MG63 (cell line): Measurements from ENCODE around the gene TCERG1L. TPM values are rescaled to one million over a fixed set of nuclear protein-coding genes. Genes with fewer than 3 reads are reported as not detected.

ENCODE experiments used
- DNase-seq: peaks from one replicate; pipeline ENCODE4 v3.0.0-alpha.2; 2020
- H3K27me3 ChIP-seq: fragments of 250-450 bp; sonication (Bioruptor Pico); 2 replicates; pipeline ENCODE4 v1.5.1; 2020; ENCODE audit warnings: mild to moderate bottlenecking, moderate library complexity
- H3K36me3 ChIP-seq: fragments of 250-450 bp; sonication (Bioruptor Pico); 2 replicates; pipeline ENCODE4 v1.5.1; 2020; ENCODE audit warnings: mild to moderate bottlenecking, moderate library complexity
- H3K4me3 ChIP-seq: fragments of 250-450 bp; sonication (Bioruptor Pico); 2 replicates; pipeline ENCODE4 v1.5.1; 2020; ENCODE audit warnings: mild to moderate bottlenecking, moderate library complexity
- H3K9me3 ChIP-seq: fragments of 250-450 bp; sonication (Bioruptor Pico); 2 replicates; pipeline ENCODE4 v1.5.1; 2020; ENCODE audit warnings: mild to moderate bottlenecking, moderate library complexity
- total RNA-seq: library from RNA; depleted of rRNA; stranded (reverse); fragments of >200 nt; shearing (Covaris generic); gene quantifications from 2 replicates; pipeline ENCODE4 v1.2.3, GENCODE V29; 2014; ENCODE audit warnings: low replicate concordance

Gene TCERG1L
- total RNA-seq, 1 experiment from 2014 or later = not detected

GRCh38 chr10:131098416-131098952, 213.0 kb downstream of the TCERG1L start:
- Histone ChIP-seq H3K9me3 (no peaks in the 10 kb centered on the region), H3K4me3 (no peak overlapping the region), H3K36me3 (no peaks in the 10 kb centered on the region), H3K27me3 (no peaks in the 10 kb centered on the region)
- no peak for DNase-seq

GRCh38 chr10:131096031-131096430, 215.5 kb downstream of the TCERG1L start:
- Histone ChIP-seq H3K36me3 (no peaks in the 10 kb centered on the region), H3K4me3 (no peak overlapping the region), H3K27me3 (no peaks in the 10 kb centered on the region), H3K9me3 (no peaks in the 10 kb centered on the region)
- DNase-seq = no peak

- no peaks in the 10 kb centered on the region for H3K9me3 ChIP-seq
- no peaks in the 10 kb centered on the region for H3K27me3 ChIP-seq
- no peak overlapping the region for H3K4me3 ChIP-seq
- DNase-seq = no peak
- H3K36me3 ChIP-seq = no peaks in the 10 kb centered on the region
Observed at GRCh38 chr10:131095313-131095580, 216.3 kb downstream of the TCERG1L start.

- H3K4me3 ChIP-seq = no peak overlapping the region
- H3K36me3 ChIP-seq = no peaks in the 10 kb centered on the region
- no peak for DNase-seq
- H3K9me3 ChIP-seq = no peaks in the 10 kb centered on the region
- H3K27me3 ChIP-seq = no peaks in the 10 kb centered on the region
Observed at GRCh38 chr10:131094527-131095312, 216.8 kb downstream of the TCERG1L start.

GRCh38 chr10:131093795-131094366, 217.6 kb downstream of the TCERG1L start:
- no peaks in the 10 kb centered on the region for H3K36me3 ChIP-seq
- DNase-seq = no peak
- H3K27me3 ChIP-seq = no peaks in the 10 kb centered on the region
- no peak overlapping the region for H3K4me3 ChIP-seq
- no peaks in the 10 kb centered on the region for H3K9me3 ChIP-seq

DNA sequence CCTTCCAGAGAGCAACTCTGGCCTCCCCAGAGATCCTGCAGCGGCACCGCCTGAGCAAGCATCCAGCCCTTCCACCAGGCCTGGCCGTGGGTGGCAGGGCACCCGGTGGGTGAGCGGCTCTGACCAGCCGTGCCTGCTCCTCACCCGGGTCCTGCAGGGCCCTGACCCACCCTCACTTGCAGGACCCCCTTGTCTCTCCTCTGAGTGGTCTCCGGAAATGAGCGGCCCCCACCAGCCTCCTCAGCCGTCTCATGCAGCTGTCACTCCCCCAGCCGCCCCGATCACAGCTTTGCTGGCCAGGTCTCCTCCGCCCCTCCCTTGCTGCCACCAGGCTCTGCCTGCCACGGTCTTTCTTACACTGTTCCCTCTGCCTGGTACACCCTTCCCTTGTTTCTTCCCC, 218.2 kb downstream of the TCERG1L start:
- no peak for DNase-seq
- H3K9me3 ChIP-seq = no peaks in the 10 kb centered on the region
- no peaks in the 10 kb centered on the region for H3K36me3 ChIP-seq
- no peaks in the 10 kb centered on the region for H3K27me3 ChIP-seq
- no peak overlapping the region for H3K4me3 ChIP-seq

- no peak for DNase-seq
- no peaks in the 10 kb centered on the region for H3K9me3 ChIP-seq
- H3K4me3 ChIP-seq = no peak overlapping the region
- no peaks in the 10 kb centered on the region for H3K36me3 ChIP-seq
- H3K27me3 ChIP-seq = no peaks in the 10 kb centered on the region
Observed at GRCh38 chr10:131092876-131093275, 218.6 kb downstream of the TCERG1L start.

DNA sequence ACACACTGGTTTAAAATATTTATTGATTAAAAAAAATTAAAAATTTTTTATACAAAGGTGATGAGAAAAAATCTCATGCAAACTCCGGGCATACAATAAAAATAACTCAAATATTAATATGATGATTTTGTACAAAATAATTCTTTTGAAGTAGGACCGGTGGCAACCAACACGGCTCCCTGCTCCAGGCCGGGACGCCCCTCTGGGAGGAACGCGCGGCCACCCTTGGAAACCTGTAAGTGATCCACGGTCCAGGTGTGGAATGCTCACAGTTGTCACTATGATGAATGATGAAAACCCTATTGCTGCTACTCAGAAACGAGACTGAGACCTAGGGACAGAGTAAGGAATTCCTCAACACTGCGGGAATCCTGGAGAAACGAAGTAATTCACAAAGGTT, 219.1 kb downstream of the TCERG1L start:
- H3K36me3 ChIP-seq = no peaks in the 10 kb centered on the region
- no peaks in the 10 kb centered on the region for H3K27me3 ChIP-seq
- DNase-seq = no peak
- no peak overlapping the region for H3K4me3 ChIP-seq
- H3K9me3 ChIP-seq = no peaks in the 10 kb centered on the region

GRCh38 chr10:131091682-131092081, 219.8 kb downstream of the TCERG1L start:
- H3K27me3 ChIP-seq = no peaks in the 10 kb centered on the region
- H3K9me3 ChIP-seq = no peaks in the 10 kb centered on the region
- DNase-seq = no peak
- no peaks in the 10 kb centered on the region for H3K36me3 ChIP-seq
- no peak overlapping the region for H3K4me3 ChIP-seq

DNA sequence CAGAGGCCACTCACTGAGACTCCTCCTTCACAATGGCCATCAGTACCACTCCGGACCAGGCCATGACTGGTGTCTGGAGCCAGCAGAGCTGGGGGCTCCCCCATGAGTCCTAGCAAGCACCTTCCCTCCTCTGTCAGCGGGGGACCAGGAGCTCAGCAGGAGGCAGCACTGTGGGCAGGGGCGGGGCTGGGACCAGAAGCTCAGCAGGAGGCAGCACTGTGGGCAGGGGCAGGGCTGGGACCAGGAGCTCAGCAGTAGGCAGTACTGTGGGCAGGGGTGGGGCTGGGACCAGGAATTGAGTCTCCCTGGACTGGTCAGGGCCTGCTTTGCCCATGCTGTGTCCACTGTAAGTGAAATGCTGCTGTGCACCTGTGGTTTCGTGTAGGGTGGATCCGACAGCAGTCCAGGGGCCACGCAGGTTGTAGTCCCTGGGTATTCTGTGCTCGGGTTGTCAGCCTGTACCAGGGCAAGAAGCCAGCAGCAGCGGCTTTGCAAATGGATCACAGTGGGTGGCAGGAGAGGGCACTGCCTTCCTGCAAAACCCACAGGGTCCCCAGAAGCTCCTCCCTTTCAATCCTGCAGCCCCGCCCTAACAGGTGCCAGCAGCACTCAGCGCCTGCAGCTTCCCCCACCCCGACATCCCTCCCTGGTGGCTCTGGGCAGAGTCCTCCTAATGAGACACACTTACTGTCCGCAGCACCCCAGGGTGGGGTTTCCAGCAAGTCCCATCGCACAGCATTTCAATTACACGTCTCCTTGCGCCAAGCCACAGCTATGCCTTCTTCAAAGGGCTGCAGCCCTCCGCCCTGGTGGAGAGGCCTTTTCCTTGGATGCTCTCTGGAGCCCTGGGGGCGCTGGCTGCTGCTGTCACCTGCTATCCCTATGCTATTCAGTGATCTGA, 220.5 kb downstream of the TCERG1L start:
- DNase-seq = no peak
- H3K9me3 ChIP-seq = no peaks in the 10 kb centered on the region
- H3K4me3 ChIP-seq = no peak overlapping the region

DNA sequence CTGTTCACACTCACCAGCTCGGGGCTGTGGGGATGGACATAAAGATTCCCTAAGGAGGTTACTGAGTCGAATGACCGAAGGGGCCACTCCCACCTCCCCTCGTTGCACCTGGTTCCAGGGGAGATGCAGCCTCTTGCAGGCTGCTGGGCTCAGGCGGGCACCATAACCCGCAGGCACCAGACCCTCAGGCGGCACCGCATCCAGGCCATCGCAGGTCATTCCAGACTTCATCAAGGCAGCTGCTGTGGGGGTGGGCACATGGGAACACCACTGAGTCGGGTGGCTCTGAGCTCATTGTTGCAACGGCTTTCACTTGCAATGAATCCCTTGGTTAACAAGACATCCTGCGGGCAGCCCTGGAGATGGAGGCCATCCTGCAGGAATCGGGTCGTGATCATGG, 221.7 kb downstream of the TCERG1L start:
- Histone ChIP-seq H3K4me3 (no peak overlapping the region), H3K36me3 (no peaks in the 10 kb centered on the region), H3K9me3 (no peaks in the 10 kb centered on the region), H3K27me3 (no peaks in the 10 kb centered on the region)
- no peak for DNase-seq

More for the DNA sequence above, 220.5 kb downstream of the TCERG1L start:
- H3K27me3 ChIP-seq = no peaks in the 10 kb centered on the region
- no peaks in the 10 kb centered on the region for H3K36me3 ChIP-seq

DNA sequence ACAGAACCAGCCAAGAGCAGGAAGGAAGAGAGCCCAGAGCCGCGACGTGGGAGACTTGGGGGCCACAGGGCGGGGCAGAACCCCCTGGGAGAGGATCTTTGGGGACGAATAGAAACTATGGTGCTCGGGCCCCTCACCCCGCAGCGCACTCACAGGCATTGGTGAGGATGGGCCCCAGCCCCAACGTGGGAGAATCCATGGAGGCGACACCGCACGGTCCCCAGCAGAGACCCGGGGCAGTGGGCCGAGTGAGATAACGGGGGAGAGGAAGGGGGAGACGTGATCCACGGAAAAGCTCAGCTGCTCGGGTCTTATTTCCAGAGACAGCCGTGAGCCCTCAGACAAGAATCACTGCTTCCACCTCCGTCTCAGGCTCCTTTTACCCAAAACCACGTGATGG, 222.4 kb downstream of the TCERG1L start:
- Histone ChIP-seq H3K4me3 (no peak overlapping the region), H3K27me3 (no peaks in the 10 kb centered on the region), H3K9me3 (no peaks in the 10 kb centered on the region), H3K36me3 (no peaks in the 10 kb centered on the region)
- DNase-seq = no peak

DNA sequence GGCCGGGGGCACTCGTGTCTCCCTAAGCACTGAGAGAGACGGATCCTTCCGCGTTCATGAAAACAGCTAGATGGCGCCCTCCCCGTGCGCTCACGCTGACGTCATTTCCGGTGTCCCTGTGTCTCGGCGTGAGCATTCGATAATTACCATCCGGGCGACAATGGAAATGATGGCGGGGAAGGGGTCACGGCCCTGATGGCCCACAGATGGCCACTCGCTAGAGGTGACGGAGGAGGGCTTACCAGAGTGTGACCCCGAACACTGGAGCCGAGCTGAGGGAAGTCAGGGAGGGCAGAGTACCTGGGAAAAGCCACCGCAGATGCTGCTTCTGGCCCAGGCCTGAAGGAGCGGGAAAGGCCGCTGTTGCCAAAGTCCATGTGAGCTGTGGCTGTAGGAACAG, 222.9 kb downstream of the TCERG1L start:
- Histone ChIP-seq H3K27me3 (no peaks in the 10 kb centered on the region), H3K4me3 (no peak overlapping the region), H3K36me3 (no peaks in the 10 kb centered on the region), H3K9me3 (no peaks in the 10 kb centered on the region)
- DNase-seq = no peak

DNA sequence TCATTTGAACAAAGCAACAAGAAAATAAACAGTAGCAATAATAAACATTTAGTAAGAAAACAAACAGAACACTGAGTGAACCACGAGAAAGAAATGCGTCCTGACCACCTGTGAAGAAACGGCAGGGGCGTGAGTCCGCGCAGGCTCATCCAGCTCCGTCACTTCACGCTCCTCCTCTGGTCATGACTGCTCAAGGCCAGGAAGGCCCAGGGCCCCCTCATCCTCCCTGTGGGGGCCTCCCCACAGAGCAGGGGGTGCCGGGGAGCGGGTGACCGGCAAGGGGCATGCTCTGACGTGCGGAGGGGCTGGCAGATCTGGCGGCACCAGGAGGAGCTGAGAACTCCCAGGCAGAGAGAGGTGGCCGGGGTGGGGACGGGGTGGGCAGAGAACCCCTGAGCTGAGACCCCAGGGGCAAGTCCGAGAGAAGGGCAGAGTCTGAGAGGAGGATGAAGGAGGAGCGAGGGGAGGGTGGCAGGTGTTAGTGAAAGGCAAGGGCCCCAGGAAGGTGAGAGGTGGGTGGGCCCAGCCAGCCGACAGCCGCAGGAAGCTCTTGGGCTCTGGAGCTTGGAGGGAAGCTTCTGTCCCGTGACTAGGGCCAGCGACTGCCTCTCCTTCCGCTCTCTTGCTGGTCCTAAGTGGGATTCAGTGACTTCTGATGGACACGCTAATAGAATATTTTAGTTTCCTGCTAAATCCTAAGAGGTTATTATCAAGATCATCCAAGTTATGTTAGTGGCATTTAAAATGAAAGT, 223.9 kb downstream of the TCERG1L start:
- Histone ChIP-seq H3K27me3 (no peaks in the 10 kb centered on the region), H3K4me3 (no peak overlapping the region), H3K9me3 (no peaks in the 10 kb centered on the region), H3K36me3 (no peaks in the 10 kb centered on the region)
- no peak for DNase-seq

DNA sequence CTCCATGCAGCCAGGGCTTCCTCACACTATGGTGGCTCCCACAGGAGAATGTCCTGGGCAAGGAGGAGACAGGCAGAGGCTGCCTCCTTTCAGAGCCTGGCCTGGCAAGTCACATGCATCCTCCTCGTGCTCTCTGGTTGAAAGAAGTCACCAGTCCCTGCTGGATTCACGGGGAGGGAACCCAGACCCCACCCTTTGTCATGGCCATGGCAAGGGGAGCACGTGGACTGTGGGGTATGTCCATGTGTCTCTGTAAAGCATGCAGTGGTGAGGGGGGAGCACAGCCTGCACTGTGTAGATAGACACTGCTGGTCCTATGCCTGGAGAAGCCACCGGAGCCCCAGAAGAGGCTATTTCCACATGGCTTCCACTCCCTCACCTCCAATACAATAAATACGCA, 225.0 kb downstream of the TCERG1L start:
- no peak for DNase-seq
- Histone ChIP-seq H3K27me3 (no peaks in the 10 kb centered on the region), H3K9me3 (no peaks in the 10 kb centered on the region)

DNA sequence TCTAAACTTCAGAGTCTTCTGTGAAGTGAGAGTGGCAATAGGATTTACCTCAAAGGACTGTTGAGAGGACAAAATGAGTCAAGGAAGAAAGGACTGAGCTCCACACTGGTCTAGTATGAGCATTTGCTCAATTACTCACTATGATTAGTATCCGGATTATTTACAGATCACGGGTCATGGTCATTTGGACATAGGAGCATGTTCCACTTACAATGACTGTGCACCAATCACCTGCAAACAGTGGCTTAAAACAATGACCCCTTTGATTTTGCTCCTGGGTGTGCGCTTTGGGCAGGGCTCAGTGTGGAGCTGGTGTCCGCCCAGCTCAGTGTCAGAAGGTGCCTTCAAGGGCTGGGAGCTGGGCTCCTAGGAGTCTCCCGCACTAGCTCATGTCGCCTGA, 225.4 kb downstream of the TCERG1L start:
- H3K27me3 ChIP-seq = no peaks in the 10 kb centered on the region
- H3K4me3 ChIP-seq = no peak overlapping the region
- H3K36me3 ChIP-seq = no peaks in the 10 kb centered on the region
- DNase-seq = no peak
- H3K9me3 ChIP-seq = no peaks in the 10 kb centered on the region

More for the DNA sequence above, 225.0 kb downstream of the TCERG1L start:
- Histone ChIP-seq H3K36me3 (no peaks in the 10 kb centered on the region), H3K4me3 (no peak overlapping the region)
